HL-60 (cell line): ENCODE measurements around the gene PMVK.

ENCODE experiments used
- DNase-seq, 2 experiments: peaks; one replicate each; pipeline ENCODE4 v3.0.0-alpha.2; 2010 to 2020; ENCODE audit warnings: low read depth in 1 of 2, low spot score in 1 of 2
- H3K27ac ChIP-seq: fragments of 250-450 bp; sonication (Bioruptor Pico); replicated peaks from 2 replicates; pipeline ENCODE4 v1.5.1; 2020; ENCODE audit warnings: mild to moderate bottlenecking, moderate library complexity
- H3K27me3 ChIP-seq: fragments of 250-450 bp; sonication (Bioruptor Pico); 2 replicates; pipeline ENCODE4 v1.5.1; 2021; ENCODE audit warnings: mild to moderate bottlenecking, moderate library complexity; ENCODE audit not compliant: insufficient read depth, poor library complexity, severe bottlenecking
- H3K4me3 ChIP-seq: replicated peaks from 2 replicates; pipeline ENCODE4 v1.5.1; 2011; ENCODE audit warnings: mild to moderate bottlenecking, control low read depth, low read length; ENCODE audit not compliant: insufficient read depth
- CTCF ChIP-seq: IDR thresholded peaks from one replicate; pipeline ENCODE4 v1.5.1; 2011; ENCODE audit warnings: low read length, control low read depth, inconsistent platforms; ENCODE audit not compliant: insufficient read depth
- GABPA ChIP-seq: IDR thresholded peaks from 2 replicates; pipeline ENCODE4 v1.6.1; 2012; ENCODE audit warnings: low read depth
- POLR2AphosphoS5 ChIP-seq: IDR thresholded peaks from 2 replicates; pipeline ENCODE4 v1.6.1; 2012; ENCODE audit warnings: low read depth
- REST ChIP-seq: IDR thresholded peaks from 2 replicates; pipeline ENCODE4 v1.6.1; 2012; ENCODE audit warnings: low read depth; ENCODE audit not compliant: insufficient replicate concordance
- SPI1 ChIP-seq: IDR thresholded peaks from 2 replicates; pipeline ENCODE4 v1.6.1; 2012; ENCODE audit warnings: low read depth, mild to moderate bottlenecking, borderline replicate concordance

The PMVK gene

GRCh38 chr1:154891452-154891851, 45.1 kb downstream of the PMVK start:
- Histone ChIP-seq H3K27me3 (peaks cover 2% of the 10 kb centered on the region), H3K4me3 (no peak overlapping the region), H3K27ac (no peak overlapping the region)
- TF ChIP-seq SPI1 = no peak
- no peak for TF ChIP-seq REST
- TF ChIP-seq POLR2AphosphoS5 = no peak
- no peak for TF ChIP-seq CTCF
- no peak for TF ChIP-seq GABPA
- DNase-seq = no peak

GRCh38 chr1:154888757-154889156, 47.8 kb downstream of the PMVK start:
- H3K27me3 ChIP-seq = no peaks in the 10 kb centered on the region
- H3K4me3 ChIP-seq = no peak overlapping the region
- no peak for TF ChIP-seq POLR2AphosphoS5
- no peak for TF ChIP-seq SPI1
- no peak for TF ChIP-seq CTCF
- TF ChIP-seq GABPA = no peak
- TF ChIP-seq REST = no peak
- H3K27ac ChIP-seq = no peak overlapping the region
- DNase-seq = no peak

- no peaks in the 10 kb centered on the region for H3K27me3 ChIP-seq
- no peak for TF ChIP-seq GABPA
- TF ChIP-seq REST = no peak
- no peak for TF ChIP-seq POLR2AphosphoS5
- H3K4me3 ChIP-seq = no peak overlapping the region
- no peak for DNase-seq
- no peak overlapping the region for H3K27ac ChIP-seq
Observed at GRCh38 chr1:154886281-154887015, 50.1 kb downstream of the PMVK start.
